Karpas-422 (cell line): Measurements from ENCODE around the gene COL25A1. TPM values are rescaled to one million over a fixed set of nuclear protein-coding genes. Genes with fewer than 3 reads are reported as not detected.

Experiments
- DNase-seq: peaks from one replicate; pipeline ENCODE4 v3.0.0-alpha.2; 2015
- H2AFZ ChIP-seq: fragments of 200-600 bp; sonication (generic); 2 replicates; pipeline ENCODE4 v1.6.1; 2014; ENCODE audit warnings: antibody characterized with exemption, low read length, mixed read lengths
- H3K27ac ChIP-seq: fragments of 200-600 bp; sonication (generic); 2 replicates; pipeline ENCODE4 v1.5.1; 2014; ENCODE audit warnings: mild to moderate bottlenecking, low read length, moderate library complexity
- H3K27me3 ChIP-seq: fragments of 200-600 bp; sonication (generic); 2 replicates; pipeline ENCODE4 v1.6.1; 2014; ENCODE audit warnings: low read length, mixed read lengths
- H3K36me3 ChIP-seq: fragments of 200-600 bp; sonication (generic); 2 replicates; pipeline ENCODE4 v1.6.1; 2014; ENCODE audit warnings: low read length, mixed read lengths; ENCODE audit not compliant: insufficient read depth
- H3K4me1 ChIP-seq: fragments of 200-600 bp; sonication (generic); 2 replicates; pipeline ENCODE4 v1.6.1; 2014; ENCODE audit warnings: mild to moderate bottlenecking, low read length, mixed read lengths
- H3K4me2 ChIP-seq: fragments of 200-600 bp; sonication (generic); 2 replicates; pipeline ENCODE4 v1.6.1; 2014; ENCODE audit warnings: low read length, low read depth, mild to moderate bottlenecking; ENCODE audit not compliant: poor library complexity, severe bottlenecking
- H3K4me3 ChIP-seq: fragments of 200-600 bp; sonication (generic); 2 replicates; pipeline ENCODE4 v1.5.1; 2014; ENCODE audit warnings: mild to moderate bottlenecking, antibody characterized with exemption, low read length, mixed read lengths
- H3K79me2 ChIP-seq: fragments of 200-600 bp; sonication (generic); 2 replicates; pipeline ENCODE4 v1.6.1; 2014; ENCODE audit warnings: mild to moderate bottlenecking, low read length, mixed read lengths
- H3K9ac ChIP-seq: fragments of 200-600 bp; sonication (generic); 2 replicates; pipeline ENCODE4 v1.6.0; 2014; ENCODE audit warnings: low read length
- H3K9me2 ChIP-seq: fragments of 200-600 bp; sonication (generic), shearing (Covaris generic); replicated peaks from 2 replicates; pipeline ENCODE4 v1.6.0; 2014; ENCODE audit warnings: mild to moderate bottlenecking, low read length, moderate library complexity; ENCODE audit not compliant: insufficient read depth
- H3K9me3 ChIP-seq: fragments of 300-700, 200-600 bp; sonication (generic); 2 replicates; pipeline ENCODE4 v1.6.1; 2014; ENCODE audit warnings: low read length, mixed read lengths
- H4K20me1 ChIP-seq: fragments of 200-600 bp; sonication (generic); 2 replicates; pipeline ENCODE4 v1.6.1; 2014; ENCODE audit warnings: mild to moderate bottlenecking, antibody characterized with exemption, low read length, low read depth; ENCODE audit not compliant: insufficient read depth
- total RNA-seq: library from RNA; depleted of rRNA; stranded (reverse); fragments of >200 nt; shearing (Covaris generic); gene quantifications from 2 replicates; pipeline ENCODE4 v1.2.3, GENCODE V29; 2014; ENCODE audit warnings: low replicate concordance

The COL25A1 gene
- total RNA-seq, 1 experiment from 2014 or later: not detected

DNA sequence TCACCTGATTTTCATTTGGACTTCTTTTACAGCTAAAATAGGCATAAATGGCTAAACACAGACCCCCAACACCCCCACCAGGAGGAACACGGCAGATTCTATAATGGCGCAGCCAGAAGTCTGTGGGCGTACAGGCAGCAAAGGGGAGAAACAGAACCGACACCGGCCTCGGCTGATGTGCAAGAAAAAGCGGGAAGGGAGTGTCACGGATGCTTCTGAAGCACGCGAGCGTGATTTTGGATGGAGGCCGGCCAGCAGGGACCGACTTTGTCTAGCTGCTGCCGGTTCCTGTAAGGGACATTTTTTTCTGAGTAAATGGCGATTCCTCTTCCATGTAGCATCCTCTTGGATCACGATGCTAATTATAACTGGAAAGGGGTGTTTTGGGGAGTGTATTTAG is 514.7 kb downstream of the COL25A1 start:
- Histone ChIP-seq H3K9me3 (no peaks in the 10 kb centered on the region), H3K36me3 (no peaks in the 10 kb centered on the region), H3K27me3 (no peaks in the 10 kb centered on the region), H4K20me1 (no peaks in the 10 kb centered on the region), H3K9ac (no peak overlapping the region), H3K4me3 (no peak overlapping the region), H3K4me2 (no peak overlapping the region), H3K27ac (no peak overlapping the region), H3K79me2 (no peaks in the 10 kb centered on the region), H2AFZ (no peak overlapping the region), H3K9me2 (no peaks in the 10 kb centered on the region), H3K4me1 (no peaks in the 10 kb centered on the region)
- no peak for DNase-seq

DNA sequence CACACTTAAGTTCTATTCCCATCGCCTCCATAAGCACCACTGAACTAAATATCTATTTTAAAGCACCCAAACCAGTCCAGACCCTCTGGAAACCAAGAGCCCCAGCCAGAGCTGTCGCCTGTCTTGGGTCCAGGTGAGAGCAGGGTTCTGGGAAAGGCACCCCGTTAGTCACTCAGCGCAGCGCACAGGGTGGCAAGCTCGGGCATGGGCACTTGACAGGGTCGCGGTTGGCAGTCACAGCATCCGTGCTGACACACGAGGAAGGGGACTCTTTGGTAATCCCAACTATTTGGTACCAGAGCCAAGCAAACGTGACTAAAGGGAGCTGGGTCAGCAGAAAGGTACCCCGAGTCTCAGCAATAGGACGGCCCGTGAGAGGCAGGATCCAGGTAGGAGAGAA is 515.4 kb downstream of the COL25A1 start:
- no peaks in the 10 kb centered on the region for H3K4me1 ChIP-seq
- H3K4me3 ChIP-seq: no peak overlapping the region
- H3K9ac ChIP-seq: no peak overlapping the region
- no peaks in the 10 kb centered on the region for H4K20me1 ChIP-seq
- no peaks in the 10 kb centered on the region for H3K9me3 ChIP-seq
- no peak for DNase-seq
- H3K36me3 ChIP-seq: no peaks in the 10 kb centered on the region
- no peaks in the 10 kb centered on the region for H3K79me2 ChIP-seq
- no peaks in the 10 kb centered on the region for H3K9me2 ChIP-seq
- no peak overlapping the region for H3K27ac ChIP-seq
- no peak overlapping the region for H2AFZ ChIP-seq
- H3K4me2 ChIP-seq: no peak overlapping the region
- H3K27me3 ChIP-seq: no peaks in the 10 kb centered on the region

DNA sequence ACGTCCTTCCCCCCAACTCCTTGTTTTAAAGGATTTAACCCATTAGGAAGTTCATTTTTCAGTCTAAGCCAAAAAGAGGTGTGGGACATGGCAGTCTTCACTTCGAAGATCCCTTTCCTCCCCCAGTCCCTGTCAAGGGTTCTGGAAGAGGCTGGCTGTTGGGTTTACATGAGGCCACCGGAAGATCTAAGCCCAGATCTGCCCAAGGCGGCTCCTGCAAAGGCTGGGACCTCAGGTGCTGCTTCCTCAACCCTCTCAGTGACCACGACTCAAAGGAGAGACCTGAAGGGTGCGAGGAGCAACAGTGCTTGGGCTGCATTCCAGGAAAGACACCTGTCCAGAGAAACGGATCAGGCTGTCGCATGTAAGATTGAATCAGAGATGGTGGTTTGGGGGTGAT is 516.1 kb downstream of the COL25A1 start:
- H3K9me2 ChIP-seq: no peaks in the 10 kb centered on the region
- no peaks in the 10 kb centered on the region for H3K4me1 ChIP-seq
- no peaks in the 10 kb centered on the region for H4K20me1 ChIP-seq
- no peak for DNase-seq
- H3K4me2 ChIP-seq: no peak overlapping the region
- no peaks in the 10 kb centered on the region for H3K79me2 ChIP-seq
- H3K36me3 ChIP-seq: no peaks in the 10 kb centered on the region
- no peak overlapping the region for H3K9ac ChIP-seq
- no peak overlapping the region for H3K27ac ChIP-seq
- no peak overlapping the region for H2AFZ ChIP-seq
- no peak overlapping the region for H3K4me3 ChIP-seq
- no peaks in the 10 kb centered on the region for H3K9me3 ChIP-seq
- H3K27me3 ChIP-seq: no peaks in the 10 kb centered on the region

DNA sequence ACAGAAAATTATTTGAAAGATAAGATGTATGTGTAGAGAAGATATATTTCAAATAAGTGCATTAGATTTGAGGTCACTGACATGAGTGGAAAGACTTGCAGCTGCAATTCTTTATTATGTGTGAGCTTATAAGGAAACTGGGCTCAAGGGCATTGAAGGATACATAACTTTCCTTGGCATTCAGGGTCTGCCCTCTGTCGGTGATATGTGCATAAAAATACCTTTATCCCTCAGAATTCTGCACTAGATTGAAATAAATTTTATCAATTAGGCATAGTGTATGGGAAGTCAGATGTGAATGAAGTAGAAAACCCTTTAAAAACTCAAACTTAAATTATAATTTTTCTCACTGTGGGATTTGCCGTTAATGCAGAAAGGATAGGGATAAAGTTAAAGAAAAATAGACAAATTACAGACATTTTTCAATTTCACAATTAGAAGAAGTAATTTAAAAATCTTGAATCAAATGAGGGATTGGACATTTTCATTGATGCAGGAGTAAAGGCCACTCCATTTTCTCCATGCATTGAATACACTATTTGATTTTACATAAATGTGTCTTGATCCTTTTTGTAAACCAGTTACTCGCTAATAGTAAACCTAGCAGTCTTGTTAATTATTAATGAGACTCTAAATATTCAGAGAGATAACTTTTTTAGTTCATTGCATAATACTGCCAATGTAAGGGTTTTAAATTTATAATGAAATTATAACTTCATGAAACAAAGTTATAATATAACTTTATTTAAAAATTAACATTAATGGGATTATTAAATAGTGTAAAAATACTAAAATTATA is 518.6 kb downstream of the COL25A1 start:
- no peak for DNase-seq

DNA sequence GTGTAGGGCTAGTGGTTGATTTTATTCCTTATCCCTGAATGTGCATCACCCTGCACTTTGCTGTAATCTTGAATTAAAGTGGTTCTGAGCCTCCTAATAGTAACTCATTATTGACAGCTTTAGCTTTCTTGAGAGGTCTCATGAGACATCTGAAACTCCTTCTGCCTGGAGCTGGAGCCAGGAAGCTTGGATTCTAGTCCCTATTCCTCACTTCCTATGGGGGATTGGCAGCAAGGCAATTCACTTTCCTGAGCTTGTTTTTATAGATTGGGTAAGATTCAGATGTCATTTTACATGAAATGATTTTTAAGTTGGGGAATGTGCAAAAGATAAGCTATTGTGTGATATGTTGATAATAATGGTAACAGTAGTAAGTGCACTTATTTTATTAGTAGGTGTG is 522.5 kb downstream of the COL25A1 start:
- Histone ChIP-seq H3K4me1 (no peaks in the 10 kb centered on the region), H3K9me2 (no peaks in the 10 kb centered on the region)
- DNase-seq: no peak

More for the DNA sequence above, 518.6 kb downstream of the COL25A1 start:
- no peak overlapping the region for H3K4me2 ChIP-seq
- no peak overlapping the region for H3K27ac ChIP-seq
- H3K79me2 ChIP-seq: no peaks in the 10 kb centered on the region
- no peaks in the 10 kb centered on the region for H3K9me3 ChIP-seq
- H3K36me3 ChIP-seq: no peaks in the 10 kb centered on the region
- no peak overlapping the region for H3K9ac ChIP-seq
- H3K27me3 ChIP-seq: no peaks in the 10 kb centered on the region
- H3K4me3 ChIP-seq: no peak overlapping the region
- no peaks in the 10 kb centered on the region for H3K9me2 ChIP-seq
- no peaks in the 10 kb centered on the region for H4K20me1 ChIP-seq
- H3K4me1 ChIP-seq: no peaks in the 10 kb centered on the region
- no peak overlapping the region for H2AFZ ChIP-seq

DNA sequence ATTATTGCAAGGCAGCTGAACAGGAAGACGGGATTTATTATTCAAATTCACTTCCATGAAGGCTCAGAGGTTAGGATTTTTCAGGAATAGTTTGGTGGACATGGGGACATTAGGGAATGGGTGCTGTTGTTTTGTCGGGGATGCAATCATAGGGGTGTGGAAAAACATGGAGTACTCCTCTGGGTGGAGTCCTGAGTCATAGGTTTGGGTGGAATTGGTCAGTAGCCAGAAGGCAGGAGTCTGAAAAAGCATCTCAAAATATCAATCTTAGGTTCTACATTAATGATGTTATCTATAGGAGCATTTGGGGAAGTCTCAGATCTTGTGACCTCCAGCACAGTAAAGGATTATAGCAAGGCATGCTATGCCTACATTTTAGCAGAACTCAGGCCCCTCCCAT is 525.1 kb downstream of the COL25A1 start:
- no peak for DNase-seq
- H3K9me3 ChIP-seq: no peaks in the 10 kb centered on the region
- H2AFZ ChIP-seq: no peak overlapping the region
- H3K27ac ChIP-seq: no peak overlapping the region
- H3K9ac ChIP-seq: no peak overlapping the region
- H3K4me3 ChIP-seq: no peak overlapping the region
- H3K36me3 ChIP-seq: no peaks in the 10 kb centered on the region
- no peaks in the 10 kb centered on the region for H3K79me2 ChIP-seq
- no peaks in the 10 kb centered on the region for H4K20me1 ChIP-seq
- H3K4me2 ChIP-seq: no peak overlapping the region
- H3K9me2 ChIP-seq: no peaks in the 10 kb centered on the region
- no peaks in the 10 kb centered on the region for H3K27me3 ChIP-seq
- H3K4me1 ChIP-seq: no peaks in the 10 kb centered on the region

More for the DNA sequence above, 522.5 kb downstream of the COL25A1 start:
- Histone ChIP-seq H3K9me3 (no peaks in the 10 kb centered on the region), H3K79me2 (no peaks in the 10 kb centered on the region), H3K9ac (no peak overlapping the region), H3K27me3 (no peaks in the 10 kb centered on the region), H4K20me1 (no peaks in the 10 kb centered on the region), H3K4me2 (no peak overlapping the region), H3K36me3 (no peaks in the 10 kb centered on the region), H3K27ac (no peak overlapping the region), H2AFZ (no peak overlapping the region), H3K4me3 (no peak overlapping the region)

DNA sequence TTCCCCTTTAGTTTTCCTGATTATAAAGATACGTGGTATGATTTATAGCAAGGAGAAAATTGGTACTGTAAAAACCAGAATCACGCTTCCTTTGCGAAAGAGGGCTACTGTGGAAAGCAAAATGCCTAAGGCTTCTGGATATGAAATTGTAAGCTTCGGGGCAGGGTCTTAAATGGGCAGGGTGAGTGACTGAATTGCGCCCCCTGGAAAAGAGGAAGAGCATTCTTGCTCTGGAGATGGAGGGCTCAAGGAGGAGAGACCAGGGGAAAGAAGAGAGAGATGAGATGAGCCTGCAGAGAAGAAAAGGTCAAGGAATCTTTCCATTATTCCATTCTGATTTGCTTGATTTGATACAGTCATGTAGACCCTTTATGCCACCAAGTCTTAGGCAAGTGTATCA is 526.5 kb downstream of the COL25A1 start:
- Histone ChIP-seq H3K4me2 (no peak overlapping the region), H3K36me3 (no peaks in the 10 kb centered on the region), H3K27ac (no peak overlapping the region), H4K20me1 (no peaks in the 10 kb centered on the region), H3K79me2 (no peaks in the 10 kb centered on the region), H3K9ac (no peak overlapping the region), H2AFZ (no peak overlapping the region), H3K9me2 (no peaks in the 10 kb centered on the region), H3K4me3 (no peak overlapping the region), H3K9me3 (no peaks in the 10 kb centered on the region), H3K4me1 (no peaks in the 10 kb centered on the region), H3K27me3 (no peaks in the 10 kb centered on the region)
- DNase-seq: no peak

DNA sequence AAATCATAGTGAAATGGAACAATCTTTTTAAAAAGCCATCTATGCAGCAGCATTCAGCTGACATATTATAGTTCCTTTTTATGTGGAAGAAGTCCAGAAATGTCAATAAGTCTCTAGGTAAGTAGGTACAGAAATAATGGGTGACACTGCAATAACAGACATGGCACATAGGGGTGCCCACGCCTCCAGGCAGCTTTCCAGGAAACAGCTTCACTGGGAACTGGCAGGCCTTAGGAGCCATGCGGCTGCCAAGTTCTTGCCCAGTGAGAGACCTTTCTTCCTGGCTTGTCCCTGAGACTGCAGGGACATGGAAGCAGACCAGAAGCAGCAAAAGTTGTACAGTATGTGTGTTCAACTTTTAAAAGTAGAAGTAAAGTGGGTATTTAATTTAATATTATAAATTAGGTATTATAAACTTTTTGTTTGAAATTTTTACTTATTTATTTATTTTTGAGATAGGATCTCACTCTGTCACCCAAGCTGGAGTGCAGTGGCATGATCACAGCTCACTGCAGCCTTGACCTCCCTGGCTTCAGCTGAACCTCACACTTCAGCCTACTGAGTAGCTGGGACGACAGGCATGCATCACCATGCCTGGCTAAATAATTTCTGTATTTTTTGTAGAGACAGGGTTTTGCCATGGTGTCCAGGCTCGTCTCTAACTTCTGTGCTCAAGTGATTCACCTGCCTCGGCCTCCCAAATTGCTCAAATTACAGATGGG is 527.5 kb downstream of the COL25A1 start:
- DNase-seq: no peak
- no peak overlapping the region for H3K4me3 ChIP-seq
- H2AFZ ChIP-seq: no peak overlapping the region
- H3K27ac ChIP-seq: no peak overlapping the region
- no peaks in the 10 kb centered on the region for H3K36me3 ChIP-seq
- no peak overlapping the region for H3K4me2 ChIP-seq
- no peaks in the 10 kb centered on the region for H4K20me1 ChIP-seq
- no peaks in the 10 kb centered on the region for H3K4me1 ChIP-seq
- H3K9ac ChIP-seq: no peak overlapping the region
- no peaks in the 10 kb centered on the region for H3K9me3 ChIP-seq
- H3K79me2 ChIP-seq: no peaks in the 10 kb centered on the region
- no peaks in the 10 kb centered on the region for H3K9me2 ChIP-seq
- no peaks in the 10 kb centered on the region for H3K27me3 ChIP-seq
